GM12865 (cell line): ENCODE measurements around the gene DIS3L2.

ENCODE experiments used
- DNase-seq: peaks from one replicate; pipeline ENCODE4 v3.0.0; 2010; ENCODE audit warnings: low read depth
- H3K4me3 ChIP-seq: 2 replicates; pipeline ENCODE4 v1.5.1; 2011; ENCODE audit warnings: mild to moderate bottlenecking, low read depth, low read length, control low read depth
- TF ChIP-seq, protein P1 (sequence below): IDR thresholded peaks from 2 replicates; pipeline ENCODE4 v1.5.1; 2011; ENCODE audit warnings: low read length, control low read depth, low read depth, inconsistent platforms; ENCODE audit not compliant: insufficient read depth; ENCODE audit errors: missing control alignments

DIS3L2 gene

DNA sequence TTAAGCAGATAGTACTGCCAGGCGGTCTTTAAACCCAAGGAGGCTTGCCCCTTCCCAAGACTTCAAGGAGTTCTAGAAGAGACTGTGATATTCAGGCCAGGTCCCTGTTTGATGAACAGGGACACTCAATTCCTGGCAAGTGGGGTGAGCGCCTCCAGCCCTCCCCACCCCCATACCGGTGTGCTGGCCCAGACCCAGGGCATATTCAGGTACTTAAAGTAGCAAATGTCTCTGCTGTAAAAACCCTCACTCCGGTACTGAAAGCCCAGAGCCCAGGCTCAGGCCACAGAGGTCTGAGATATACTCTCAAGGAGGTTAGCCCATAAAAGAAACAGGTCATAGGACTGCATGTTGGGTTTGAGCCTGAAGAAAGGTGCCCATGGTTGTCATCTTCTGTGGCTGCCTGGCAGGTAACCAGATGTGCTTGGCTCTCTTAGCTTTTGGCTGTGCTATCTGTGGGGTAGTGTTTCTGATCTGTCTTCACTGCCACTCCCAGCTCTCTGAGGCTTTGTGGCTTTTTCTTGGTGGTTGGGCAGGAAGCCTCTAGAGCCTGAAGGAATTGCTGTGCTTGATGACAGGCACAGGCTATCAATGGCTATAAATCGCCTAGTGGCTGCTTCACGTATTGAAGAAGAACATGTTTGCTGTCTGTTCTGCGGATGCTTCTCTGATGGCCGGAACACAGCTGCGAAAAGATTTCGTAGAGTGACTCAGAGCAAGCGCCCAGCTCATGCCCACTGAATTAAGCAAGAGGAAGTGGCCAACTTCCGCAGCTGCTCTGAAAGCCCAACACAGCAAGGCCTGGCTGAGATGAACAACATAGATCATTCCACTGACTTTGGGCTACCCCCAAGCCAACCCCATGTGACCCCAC, 353.8 kb downstream of the DIS3L2 start:
- DNase-seq: peak; percentile 87
- H3K4me3 ChIP-seq: no peak overlapping the region

DNA sequence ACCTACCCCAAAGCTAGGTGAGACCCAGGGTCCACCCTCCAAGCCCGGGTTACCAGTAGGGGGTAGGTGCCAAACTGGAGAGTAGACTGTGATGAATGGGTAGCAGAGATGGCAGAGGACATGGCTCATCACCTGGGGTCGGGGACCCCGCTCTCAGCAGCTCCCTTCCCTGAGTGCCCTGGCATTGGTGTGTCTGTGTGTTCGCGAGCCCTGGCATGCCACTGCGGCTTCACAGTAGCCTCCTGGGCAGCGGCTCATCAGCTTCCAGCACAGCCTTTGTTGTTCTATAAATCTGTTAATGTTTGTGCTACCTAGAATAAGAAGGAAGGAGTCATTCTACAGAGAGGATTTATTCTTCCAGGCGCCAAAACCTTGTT, 354.4 kb downstream of the DIS3L2 start:
- TF ChIP-seq, protein P1, sequence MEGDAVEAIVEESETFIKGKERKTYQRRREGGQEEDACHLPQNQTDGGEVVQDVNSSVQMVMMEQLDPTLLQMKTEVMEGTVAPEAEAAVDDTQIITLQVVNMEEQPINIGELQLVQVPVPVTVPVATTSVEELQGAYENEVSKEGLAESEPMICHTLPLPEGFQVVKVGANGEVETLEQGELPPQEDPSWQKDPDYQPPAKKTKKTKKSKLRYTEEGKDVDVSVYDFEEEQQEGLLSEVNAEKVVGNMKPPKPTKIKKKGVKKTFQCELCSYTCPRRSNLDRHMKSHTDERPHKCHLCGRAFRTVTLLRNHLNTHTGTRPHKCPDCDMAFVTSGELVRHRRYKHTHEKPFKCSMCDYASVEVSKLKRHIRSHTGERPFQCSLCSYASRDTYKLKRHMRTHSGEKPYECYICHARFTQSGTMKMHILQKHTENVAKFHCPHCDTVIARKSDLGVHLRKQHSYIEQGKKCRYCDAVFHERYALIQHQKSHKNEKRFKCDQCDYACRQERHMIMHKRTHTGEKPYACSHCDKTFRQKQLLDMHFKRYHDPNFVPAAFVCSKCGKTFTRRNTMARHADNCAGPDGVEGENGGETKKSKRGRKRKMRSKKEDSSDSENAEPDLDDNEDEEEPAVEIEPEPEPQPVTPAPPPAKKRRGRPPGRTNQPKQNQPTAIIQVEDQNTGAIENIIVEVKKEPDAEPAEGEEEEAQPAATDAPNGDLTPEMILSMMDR: no peak
- no peak for DNase-seq
- no peak overlapping the region for H3K4me3 ChIP-seq

More for the DNA sequence above, 353.8 kb downstream of the DIS3L2 start:
- TF ChIP-seq, protein P1: peak; percentile 28

DNA sequence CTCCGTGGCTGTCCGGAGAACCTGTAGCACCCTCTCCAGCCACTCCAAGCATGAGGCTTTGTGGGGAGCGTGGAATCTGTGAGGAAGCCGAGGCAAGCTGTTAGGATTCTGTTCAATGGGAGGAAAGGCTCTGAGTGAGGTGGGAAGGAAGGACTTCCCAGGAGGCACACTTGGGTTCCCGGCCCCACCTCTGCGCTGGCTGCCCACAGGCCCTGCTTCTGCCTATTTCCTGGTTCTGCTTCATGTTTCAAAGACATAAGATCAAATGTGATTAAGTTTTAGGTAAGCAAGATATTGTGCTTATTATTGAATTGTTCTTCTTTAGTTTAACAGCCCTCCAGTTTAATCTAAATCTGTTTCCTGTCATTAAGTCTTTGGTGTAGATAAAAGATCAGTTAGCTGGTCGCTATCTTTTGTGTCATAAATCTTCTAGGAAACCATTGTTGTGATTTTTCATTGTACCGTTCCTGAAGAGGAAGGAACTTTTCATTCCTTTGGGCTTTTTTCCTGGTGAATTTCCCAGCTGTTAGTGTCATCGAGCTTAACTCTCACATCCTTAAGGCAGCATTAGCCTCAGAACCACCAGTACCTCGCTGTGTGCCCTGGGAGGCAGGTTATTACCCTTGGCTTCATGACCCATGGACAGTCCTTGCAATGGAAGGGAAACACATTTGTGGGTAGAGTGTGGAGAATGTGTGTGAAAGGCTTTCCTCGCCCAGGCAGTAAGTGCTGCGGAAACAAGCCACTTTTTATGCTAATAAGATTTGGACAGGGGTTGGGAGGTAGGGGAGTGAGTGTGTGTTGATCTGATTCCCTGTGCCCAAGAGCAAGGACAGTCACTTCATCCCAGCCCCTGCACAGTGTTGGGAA, 355.2 kb downstream of the DIS3L2 start:
- no peak for DNase-seq
- TF ChIP-seq, protein P1: no peak
- H3K4me3 ChIP-seq: no peak overlapping the region

DNA sequence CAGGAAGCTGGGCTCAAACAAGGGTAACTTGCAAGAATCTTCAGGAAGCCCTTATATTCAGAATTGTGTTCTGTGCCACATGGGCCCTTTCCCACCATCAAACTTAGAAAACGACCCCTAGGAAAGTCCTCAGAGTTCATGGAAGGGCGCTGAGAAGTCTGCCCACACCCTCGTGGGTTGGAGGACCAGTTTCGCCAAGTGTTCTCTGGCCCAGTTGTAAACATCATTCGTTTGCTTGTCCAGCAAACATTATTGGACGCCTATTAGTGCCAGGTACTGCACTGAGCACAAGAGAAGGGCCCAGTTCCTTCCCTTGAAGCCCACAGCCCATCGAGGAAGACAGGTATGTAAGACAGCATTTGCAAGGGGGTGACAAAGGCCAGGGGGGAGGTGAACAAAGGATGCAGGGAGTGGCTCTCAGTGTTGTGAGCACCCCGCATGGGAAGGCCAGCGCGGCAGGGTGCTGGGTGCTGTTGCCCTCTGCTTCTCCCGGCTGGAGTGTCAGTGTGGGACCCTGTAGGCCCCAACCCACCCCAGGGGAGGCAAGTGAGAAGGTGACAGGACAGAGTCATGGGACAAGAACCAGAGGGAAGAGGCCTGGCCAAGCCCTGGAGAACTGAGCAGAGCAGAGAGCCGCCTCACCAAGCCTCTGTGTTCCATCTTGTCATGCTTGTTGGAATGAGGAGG, 356.8 kb downstream of the DIS3L2 start:
- H3K4me3 ChIP-seq: no peak overlapping the region
- TF ChIP-seq, protein P1: no peak
- no peak for DNase-seq

DNA sequence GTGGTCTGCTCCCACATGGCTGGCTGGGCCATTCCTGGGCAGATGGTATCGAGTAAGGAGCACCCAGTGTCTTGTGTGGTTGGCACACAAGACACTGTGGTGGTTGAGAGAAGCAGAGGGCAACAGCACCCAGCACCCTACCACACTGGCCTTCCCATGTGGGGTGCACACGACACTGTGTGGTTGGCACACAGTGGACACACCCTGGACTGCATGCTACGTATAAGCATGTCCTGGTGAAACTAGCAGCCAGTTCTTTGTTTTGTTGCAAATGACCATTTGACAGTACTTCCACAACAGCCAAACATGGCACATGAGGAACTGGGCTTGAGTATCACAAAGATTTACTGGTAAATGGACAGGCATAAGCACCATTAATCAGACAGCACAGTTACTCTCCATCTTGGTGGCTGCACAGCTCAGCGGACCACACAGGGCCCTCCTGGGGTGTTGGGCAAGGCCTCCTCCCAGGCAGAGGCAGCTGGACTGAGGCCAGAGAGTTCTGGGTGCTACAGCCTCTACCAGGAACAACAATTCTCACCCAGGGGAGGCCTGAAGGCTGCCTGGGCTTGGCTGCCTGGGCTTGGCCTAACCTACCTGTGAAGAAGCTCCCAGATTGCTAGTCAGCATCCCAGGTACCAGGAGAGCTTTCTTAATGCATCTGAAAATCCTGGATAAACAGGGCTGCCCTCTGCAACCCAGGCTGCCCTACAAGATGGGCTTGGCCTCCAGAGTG, 357.7 kb downstream of the DIS3L2 start:
- no peak for DNase-seq
- H3K4me3 ChIP-seq: no peak overlapping the region
- TF ChIP-seq, protein P1: no peak

DNA sequence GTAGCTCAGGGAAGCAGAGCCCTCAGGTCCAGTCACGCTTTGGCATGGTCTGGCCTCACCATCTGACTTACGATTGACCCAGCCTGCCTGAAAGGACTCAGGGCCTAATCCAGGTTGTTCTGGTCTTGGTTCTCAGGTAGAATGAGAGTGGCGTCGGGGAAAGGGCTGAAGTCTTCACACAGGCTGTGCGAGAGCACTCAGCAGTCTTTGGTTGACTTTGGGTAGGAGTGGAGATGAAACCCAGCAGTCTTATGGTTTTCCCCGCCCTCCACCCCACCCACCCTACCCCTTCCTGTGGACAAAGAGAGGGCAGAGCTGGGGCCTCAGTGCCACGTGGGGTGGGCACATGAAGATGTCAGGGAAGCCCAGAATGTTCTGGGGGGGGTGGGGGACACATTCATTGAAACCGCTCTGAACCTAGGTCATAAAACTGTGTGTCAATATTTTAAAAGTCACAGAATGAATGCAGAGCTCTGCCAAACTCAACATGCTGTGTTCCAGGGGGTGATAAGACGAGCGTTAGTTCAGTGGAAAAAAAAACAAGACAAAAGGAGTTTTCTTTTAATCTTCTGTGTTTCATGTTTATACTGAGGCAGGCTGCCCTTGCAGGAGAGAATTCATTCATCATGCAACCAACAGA, 358.4 kb downstream of the DIS3L2 start:
- H3K4me3 ChIP-seq: no peak overlapping the region
- TF ChIP-seq, protein P1: no peak
- DNase-seq: no peak
